GM19372 (cell line): ENCODE data around the gene SCRG1.

Experiments
- ATAC-seq: cut with Tn5 transposase; IDR thresholded peaks from one replicate; pipeline ENCODE4 v1.9.1; 2021; ENCODE audit warnings: mild to moderate bottlenecking, low read depth, moderate library complexity; ENCODE audit not compliant: unreplicated experiment

SCRG1 gene

DNA sequence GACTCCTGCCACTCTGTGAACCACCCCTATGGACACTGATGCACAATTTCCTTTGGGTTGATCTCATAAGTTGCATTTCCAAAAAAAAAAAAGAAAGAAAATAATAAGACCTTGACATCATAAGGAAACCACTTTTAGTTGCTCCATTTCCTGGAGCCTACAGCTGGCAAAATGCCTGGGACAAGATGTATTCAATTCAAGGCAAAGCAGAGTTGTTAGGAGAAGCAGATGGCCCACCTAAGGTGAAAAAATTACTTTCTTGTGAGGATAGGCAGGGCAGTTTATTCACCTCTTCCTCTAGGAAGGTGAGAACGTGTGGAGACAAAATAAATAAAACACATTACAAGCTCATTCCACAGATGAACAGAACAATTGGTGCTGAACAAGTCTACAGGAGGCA, 14.1 kb upstream of the SCRG1 start:
- ATAC-seq: no peak

DNA sequence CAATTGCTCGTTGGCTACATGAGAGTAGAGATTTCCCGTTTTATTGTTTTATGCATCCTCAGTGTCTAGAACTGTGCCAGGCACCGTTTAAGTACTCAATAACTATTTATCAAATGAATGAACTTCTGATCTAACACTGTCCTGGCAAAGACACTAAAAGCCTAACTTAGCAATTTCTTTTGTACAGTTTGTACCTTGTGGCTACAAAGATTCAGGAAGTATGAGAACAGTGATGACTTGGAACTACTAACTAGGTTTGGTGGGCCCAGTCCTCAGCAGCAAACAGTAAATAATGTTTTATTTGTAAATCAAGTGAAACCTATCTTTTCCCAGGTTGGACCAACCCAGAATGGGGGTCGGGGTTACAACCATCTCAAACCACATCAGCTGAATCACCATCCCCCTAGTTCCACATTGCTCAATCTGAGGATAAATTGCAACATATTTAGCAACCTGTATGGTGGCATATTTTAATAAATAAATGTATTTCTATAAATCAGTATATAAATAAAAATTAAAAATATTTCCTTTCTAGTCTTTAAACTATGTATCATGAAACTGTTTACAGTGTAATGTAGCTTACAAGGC, 12.3 kb upstream of the SCRG1 start:
- no peak for ATAC-seq

DNA sequence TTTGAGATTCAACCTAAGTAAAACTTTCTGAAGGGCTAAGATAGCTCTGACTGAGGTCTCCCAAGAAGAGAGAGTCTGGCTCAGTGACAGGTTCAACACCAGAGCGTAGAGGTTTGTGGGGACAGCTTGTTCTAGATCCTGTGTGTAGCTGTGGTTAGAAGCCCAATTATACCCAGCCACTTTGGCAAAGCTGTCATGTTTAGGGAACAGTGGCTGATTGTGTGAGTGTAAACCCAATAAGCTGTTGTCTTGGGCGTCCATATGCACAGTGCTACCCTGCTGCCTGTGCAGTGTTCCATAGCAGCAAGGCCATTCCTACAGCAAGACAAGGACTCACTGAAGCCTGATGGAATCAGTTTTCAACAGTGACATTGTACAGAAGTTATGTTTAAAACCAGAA, 11.2 kb upstream of the SCRG1 start:
- no peak for ATAC-seq

DNA sequence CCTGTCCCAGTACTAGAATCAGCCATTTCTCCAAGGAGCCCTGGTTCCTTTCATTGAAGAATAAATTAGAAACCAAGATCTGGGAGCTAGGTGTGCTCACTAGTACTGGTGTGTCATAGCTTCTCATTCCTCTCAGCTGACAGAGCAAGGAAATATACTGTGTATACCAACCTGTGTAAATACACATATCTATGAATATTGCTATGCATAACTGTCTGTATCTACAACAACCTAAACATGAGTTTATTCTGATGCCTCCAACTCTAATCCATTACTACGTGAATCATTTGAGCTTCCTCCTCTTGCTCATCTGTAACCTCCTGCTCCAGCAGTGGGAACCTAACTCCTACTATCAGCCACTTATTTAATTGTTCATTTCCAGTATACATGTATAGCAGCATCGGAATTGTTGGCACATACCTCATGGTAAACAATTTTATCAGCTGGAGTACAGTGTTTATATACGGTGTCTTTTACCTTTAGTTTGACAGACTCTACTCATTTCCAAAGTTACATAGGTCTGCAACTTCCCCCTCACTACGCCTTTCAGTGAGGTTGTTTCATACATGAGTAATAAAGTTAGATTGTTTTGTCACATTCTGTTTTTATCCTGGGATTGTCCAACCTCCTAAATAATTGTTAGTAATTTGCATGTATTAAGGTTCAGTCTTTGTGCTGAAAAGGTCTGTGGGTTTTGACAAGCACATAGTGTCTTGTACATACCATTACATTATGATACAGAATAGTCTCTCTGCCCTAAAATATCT, 7.1 kb upstream of the SCRG1 start:
- ATAC-seq: no peak

DNA sequence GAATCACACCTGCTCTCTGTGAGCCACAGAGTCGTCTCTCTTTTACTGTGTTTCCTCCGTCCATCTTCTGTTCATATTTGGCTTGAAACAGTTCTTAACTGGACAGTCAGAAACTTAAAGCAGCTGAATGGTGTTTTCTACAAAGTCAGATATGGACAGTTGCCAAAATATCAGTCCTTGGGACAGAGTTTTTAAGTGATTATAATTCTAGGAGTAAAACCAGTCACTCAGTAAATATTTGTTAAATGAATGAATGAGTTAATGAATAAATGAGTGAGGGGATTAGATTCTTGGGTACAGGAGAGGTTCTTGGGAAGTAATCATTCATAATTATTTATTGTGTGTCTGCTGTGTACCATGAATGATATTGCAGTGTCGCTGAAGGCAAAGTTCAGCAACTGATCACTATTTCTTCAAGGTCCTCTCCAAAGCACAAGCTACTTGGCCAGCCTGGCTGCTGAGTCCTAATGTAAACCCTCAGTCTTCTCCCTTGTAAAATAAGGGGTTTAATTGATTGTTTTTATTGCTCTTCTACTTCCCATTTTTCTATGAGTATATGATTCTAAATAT, 5.5 kb upstream of the SCRG1 start:
- no peak for ATAC-seq

DNA sequence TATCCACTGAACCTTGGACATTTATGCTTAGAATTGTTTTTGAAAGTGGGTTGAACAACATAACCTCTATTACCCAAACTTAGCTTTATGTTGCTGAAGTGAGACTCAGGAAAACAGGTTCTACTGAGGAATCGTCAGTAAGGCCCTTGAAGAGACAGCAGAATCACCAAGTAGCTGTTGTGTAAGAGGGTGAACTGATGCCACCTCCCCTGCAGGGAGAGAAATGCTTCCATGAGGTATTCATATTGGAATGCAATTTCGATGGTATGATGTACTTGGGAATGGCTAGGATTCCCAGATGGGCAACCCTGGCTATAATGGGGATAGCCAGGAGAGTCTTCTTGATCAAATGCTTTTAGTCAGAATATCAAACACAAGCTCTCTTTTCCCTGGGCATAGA, 4.1 kb upstream of the SCRG1 start:
- ATAC-seq: no peak

DNA sequence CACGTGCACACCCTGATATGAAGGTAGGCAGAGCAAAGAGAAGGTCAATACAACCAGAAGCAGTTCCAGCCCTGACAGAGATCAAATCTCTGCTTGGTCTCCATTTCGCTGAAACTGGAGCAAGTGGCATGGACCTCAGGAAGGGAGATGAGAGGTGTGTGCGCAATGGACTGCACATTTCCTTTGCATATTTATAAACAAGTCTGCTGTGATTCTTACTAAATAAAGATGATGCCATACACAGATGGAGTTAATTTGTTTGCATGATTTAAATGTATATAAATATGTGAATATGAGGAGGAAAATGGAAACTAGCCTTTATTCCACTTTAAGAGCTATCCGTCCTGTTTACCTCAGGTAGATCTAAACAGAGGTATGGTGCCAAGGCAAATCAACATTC, 2.1 kb upstream of the SCRG1 start:
- no peak for ATAC-seq

DNA sequence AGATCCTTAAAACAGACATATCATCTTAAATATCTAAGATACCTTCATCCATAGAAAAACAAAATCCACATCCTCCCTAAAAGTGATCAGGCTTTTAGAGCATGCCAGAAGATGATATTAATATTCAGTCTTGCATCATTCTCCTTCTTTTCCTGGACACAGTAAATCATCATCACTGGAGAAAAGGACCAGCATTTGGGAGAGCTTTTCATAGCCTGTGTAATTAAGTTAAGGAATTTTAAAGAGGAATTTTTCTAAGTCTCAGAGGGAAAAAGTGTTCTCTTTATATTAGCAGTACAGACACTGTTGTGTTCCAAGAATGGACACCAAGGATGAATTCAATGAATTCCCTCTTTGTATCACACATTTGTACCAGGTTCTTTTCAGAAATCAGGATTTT, 696 bp downstream of the SCRG1 start:
- no peak for ATAC-seq

DNA sequence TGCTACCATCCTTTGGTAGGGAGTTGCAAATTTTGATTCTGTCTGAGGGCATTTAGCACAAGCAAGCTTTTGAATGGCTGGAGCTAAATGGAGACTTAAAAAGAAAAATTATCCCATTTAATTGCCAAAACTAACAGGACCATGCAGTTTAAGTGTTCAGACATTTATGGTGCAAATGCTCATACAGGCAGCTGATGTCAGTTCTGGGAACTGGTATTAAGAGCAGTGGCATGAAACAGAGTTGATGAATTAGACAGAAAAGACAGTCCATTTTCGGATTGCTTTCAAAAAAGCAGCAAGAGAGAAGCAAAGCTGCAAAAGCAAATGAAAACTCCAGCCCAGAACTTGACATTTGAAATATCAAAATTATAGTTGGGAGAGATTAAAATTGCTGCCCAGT, 1.3 kb downstream of the SCRG1 start:
- no peak for ATAC-seq

DNA sequence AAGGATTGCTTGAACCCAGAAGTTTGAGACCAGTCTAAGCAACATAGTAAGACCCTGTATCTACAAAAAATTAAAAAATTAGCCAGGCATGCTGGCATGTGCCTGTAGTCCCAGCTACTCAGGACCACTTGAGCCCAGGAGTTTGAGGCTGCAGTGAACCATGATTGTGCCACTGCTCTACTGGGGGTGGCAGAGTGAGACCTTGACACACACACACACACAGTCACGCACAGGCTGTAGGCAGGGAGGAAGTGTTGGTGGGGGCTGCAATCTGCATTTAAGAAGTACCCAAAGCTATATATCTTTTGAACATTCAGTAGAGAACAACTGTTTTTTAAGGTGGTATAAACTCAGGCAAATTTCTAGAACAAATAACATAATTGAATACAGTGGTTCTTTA, 7.2 kb downstream of the SCRG1 start:
- ATAC-seq: no peak

DNA sequence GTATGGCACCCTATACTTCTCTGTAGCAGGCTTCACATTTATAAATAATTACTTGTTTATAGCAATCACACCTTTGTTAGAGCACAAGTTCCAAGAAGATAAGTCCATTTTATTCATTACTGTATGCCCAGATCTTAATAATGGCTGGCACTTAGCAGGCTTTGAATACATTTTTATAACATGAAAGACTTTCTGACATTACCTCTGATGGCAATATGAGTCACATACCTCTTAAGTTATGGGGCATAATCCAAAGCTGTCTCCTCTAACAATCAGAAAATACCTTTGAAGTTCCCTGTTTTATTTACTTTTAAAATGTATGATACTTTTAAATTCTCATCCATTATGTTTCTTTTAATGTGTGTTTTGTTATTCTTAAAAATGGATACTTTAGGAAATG, 12.2 kb downstream of the SCRG1 start:
- ATAC-seq: no peak

DNA sequence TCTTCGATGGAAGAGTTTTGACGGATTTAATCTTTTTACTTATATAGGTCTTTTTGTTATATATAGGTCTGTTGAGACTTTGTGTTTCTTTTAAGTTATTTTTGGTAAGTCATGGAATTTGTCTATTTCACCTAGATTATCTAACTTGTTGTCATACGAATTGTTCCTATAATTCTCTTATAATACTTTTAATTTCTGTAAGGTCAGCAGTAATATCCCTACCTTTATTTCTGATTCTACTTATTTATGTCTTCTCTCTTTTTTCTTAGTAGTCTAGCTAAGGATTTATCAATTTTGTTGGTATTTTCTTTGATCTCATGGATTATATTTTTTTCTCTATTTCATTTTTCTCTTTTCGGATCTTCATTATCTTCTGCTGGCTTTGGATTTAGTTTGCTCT, 16.6 kb downstream of the SCRG1 start:
- ATAC-seq: no peak

DNA sequence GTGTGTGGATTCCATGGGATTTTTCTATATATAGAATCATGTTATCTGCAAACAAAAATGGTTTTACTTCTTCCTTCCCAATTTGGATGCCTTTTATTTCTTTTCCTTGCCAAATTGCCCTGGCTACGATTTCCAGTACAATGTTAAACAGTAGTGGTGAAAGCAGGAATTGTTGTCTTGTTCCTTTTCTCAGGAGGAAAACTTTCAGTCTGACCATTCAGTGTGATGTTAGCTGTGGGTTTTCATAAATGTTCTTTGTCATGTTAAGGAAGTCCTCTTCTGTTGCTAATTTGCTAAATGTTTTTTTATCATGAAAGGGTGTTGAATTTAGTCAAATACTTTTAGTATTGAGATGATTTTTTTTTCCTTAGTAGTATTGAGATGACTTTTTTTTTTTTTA, 17.3 kb downstream of the SCRG1 start:
- no peak for ATAC-seq

DNA sequence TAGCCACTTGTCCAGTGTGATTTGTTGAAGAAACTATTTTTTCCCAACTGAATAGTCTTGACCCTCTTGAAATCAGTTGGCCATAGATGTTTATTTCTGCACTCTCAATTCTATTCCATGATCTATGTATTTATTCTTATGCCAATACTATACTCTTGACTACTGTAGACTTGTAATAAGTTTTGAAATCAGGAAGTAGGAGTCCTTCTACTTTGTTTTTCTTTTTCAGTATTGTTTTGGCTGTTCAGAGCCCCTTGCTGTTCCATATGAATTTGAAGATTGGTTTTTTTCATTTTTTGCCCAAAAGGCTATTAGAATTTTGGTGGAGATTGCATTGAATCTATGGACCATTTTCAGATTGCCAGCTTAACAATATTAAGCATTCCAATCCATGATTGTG, 17.9 kb downstream of the SCRG1 start:
- ATAC-seq: no peak

DNA sequence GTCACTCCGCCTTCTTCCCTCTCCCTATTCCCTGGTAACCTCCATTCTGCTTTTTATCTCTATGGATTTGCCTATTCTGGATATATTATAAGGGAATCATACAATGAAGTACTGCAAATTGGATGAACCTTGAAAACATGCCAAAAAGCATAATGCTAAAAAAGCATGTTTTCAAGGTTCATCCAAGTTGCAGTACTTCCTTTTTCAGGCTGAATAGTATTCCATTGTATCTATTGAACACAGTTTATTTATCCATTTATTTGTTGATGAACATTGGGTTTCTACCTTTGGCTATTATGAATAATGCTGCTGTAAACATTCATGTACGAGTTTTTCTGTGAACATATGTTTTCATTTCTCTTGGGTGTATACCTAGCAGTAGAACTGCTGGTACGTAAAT, 19.0 kb downstream of the SCRG1 start:
- no peak for ATAC-seq

DNA sequence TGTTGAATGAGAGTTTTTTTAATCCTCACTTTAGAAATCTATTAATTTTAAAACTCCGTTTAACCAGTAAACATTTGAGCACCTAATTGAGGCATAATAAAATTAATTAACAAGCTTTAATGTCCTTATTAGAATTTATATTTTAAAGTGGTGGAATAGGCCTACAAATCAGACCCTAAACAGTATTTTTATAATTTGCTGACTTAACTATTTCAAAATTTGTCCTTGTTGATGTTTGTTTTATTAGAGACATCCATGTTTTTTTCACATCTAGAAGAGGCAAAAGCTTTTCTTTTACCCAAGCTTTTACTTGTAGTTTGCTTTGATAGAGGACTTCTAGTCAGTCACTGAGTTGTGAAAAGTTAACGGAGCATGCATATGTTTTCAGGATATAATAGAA, 24.3 kb downstream of the SCRG1 start:
- ATAC-seq: no peak

DNA sequence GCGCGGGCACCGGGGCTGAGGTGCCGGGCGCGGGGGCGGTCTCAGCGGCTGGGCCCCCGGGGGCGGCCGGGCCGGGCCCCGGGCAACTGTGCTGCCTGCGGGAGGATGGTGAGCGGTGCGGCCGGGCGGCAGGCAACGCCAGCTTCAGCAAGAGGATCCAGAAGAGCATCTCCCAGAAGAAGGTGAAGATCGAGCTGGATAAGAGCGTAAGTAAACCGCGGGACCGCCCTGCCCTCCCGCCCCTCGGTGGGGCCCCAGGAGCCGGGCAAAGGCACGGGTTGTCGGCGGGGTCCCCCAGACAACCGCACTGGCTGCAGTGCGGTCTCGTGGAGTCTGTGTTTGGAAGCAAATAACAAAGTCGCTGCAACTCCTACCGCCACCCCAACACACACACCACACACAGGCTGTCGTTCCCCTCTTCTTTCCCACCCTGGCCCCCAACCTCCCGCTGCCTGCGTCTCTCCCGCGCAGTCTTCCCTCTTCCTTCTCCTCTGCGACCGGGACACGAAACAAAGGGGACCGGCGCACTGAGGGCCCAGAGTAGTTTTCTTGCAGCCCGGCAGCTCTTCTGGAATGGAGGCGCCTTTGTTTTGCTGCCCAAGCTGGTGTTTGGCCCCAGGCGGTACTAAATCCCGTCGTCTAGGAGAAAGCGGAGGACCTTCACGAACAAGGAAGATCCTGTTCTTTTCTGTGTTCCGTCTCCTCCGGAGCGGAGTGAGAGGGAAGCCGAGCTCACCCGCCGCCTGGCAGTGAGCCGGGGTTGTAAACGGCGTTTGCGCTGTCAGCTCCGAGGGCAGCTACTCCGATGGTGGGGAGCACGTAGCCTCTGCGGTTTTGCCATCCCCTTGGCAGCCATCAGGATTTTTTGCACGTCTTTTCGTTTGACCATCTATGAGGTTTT, 27.4 kb downstream of the SCRG1 start:
- ATAC-seq: peak; percentile 15

DNA sequence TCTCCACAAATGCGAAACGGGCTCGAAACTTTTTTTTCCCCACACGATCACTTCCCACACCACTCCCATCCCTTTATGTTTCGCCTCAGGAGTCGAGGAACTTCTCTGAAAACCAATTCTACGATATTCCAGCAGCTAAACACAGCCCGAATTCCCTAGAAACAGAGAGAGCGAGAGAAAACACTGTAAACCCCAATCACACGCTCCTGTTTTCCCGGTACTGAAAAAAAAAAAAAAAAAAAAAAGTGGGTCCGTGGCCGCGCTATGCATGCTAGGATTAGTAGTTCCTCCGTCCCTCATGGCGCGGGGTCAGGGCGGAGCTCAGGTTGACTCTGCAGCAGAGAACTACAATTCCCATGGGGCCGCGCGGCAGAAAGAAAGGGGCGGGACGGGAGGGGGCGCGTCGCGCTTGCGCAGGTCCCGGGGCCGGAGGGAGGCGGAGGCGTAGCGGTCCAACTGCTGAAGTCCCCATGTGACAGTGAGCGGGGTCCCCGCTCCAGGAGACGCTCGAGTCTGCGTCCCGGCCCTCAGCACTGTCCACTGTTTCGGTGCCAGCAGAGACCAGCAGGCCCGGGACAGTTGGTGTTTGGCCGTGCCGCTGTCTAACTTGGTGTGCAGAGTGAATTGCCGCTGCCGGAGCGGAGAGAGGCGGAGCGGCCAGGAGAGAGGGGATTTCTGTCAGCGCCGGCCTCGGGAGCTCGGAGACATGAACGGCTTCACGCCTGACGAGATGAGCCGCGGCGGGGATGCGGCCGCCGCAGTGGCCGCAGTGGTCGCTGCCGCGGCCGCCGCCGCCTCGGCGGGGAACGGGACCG, 28.2 kb downstream of the SCRG1 start, which contains the start of gene SAP30:
SAP30 (plus strand) TSS at position 478 of the 815 bp plus-strand sequence; CDS start at position 707, 229 bp downstream.
- ATAC-seq: peak; percentile 68

DNA sequence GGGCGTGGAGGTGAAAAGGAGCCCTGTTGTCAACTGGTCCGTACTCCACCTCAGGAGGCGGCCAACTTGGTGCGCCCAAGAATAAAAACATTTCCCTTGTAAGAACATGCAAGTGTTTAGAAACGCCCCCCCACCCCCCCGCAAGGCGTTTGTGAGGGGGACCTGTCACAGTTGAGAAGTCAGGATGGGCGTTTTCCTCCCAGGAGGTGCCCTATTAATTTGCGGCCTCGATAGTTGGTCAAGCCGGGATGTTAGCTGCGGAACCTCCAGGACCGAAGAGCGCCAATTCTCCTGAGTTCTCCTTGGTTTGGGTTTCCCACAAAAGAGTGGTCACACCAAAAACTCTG, 28.8 kb downstream of the SCRG1 start:
- ATAC-seq: peak; percentile 3

DNA sequence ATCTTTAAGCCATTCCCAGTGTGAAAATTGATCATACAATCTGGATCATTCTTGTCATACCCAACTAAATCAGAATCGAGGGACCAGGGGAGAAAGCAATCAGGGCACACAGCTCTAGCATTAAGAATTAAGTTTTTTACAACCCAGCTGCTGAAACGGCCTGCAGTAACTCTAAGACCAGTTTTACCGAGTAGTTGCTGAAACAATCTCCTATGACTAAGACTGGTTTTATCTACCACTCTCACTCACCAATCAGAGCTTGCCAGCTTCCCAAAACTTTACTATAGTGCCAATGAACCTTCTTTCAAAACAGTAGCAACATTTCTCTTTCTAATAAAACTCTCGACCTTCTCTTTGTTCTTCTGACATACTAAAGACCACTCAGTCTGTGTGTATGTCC, 31.0 kb downstream of the SCRG1 start:
- no peak for ATAC-seq
